Thoracic aorta (tissue), 2 donors: ENCODE data around the gene CHST11. TPM values are rescaled to one million over a fixed set of nuclear protein-coding genes. Genes with fewer than 3 reads are reported as not detected.

ENCODE experiments used
- ATAC-seq: fragments of 150-250 bp; one replicate; pipeline ENCODE4 v1.8.0; 2017; ENCODE audit warnings: low read depth; ENCODE audit not compliant: insufficient number of reproducible peaks, low FRiP score
- DNase-seq: peaks from one replicate; pipeline ENCODE4 v3.0.0-alpha.2; 2020; ENCODE audit warnings: low spot score
- H3K27ac ChIP-seq, 2 donors: fragments of 200-600 bp; sonication (generic); 1 replicate in 1 of 2; 2 replicates in 1 of 2; pipeline ENCODE4 v1.5.1; 2016; ENCODE audit warnings: mild to moderate bottlenecking in 2 of 2, moderate library complexity in 2 of 2
- H3K27me3 ChIP-seq: fragments of 200-600 bp; sonication (generic); replicated peaks from 2 replicates; pipeline ENCODE4 v1.6.0; 2016; ENCODE audit warnings: mild to moderate bottlenecking; ENCODE audit not compliant: insufficient read depth
- H3K36me3 ChIP-seq: fragments of 200-600 bp; sonication (generic); one replicate; pipeline ENCODE4 v1.5.1; 2016
- H3K4me1 ChIP-seq, 2 donors: fragments of 200-600 bp; sonication (generic); 1 replicate in 1 of 2; 2 replicates in 1 of 2; pipeline versions ENCODE4 v1.5.1 to v1.6.0; 2016; ENCODE audit warnings: low read depth in 2 of 2, mild to moderate bottlenecking in 1 of 2; ENCODE audit not compliant: control insufficient read depth in 1 of 2
- H3K4me3 ChIP-seq: fragments of 200-600 bp; sonication (generic); 2 replicates; pipeline ENCODE4 v1.5.1; 2016; ENCODE audit warnings: mild to moderate bottlenecking
- H3K9me3 ChIP-seq: fragments of 200-600 bp; sonication (generic); 2 replicates; pipeline ENCODE4 v1.5.1; 2016
- total RNA-seq, 2 donors: library from RNA; depleted of rRNA; stranded (reverse); fragments of >200 nt; gene quantifications; one replicate each; pipeline versions ENCODE4 v1.1.0 to v1.2.3, GENCODE V29; 2016
- TF ChIP-seq, protein P1 (sequence below): fragments of 200-600 bp; sonication (generic); IDR thresholded peaks from one replicate; pipeline ENCODE4 v1.5.1; 2019; ENCODE audit warnings: antibody characterized with exemption

Gene CHST11
- total RNA-seq, 2 donors from 2014 or later = 41.9 to 79.3 TPM

DNA sequence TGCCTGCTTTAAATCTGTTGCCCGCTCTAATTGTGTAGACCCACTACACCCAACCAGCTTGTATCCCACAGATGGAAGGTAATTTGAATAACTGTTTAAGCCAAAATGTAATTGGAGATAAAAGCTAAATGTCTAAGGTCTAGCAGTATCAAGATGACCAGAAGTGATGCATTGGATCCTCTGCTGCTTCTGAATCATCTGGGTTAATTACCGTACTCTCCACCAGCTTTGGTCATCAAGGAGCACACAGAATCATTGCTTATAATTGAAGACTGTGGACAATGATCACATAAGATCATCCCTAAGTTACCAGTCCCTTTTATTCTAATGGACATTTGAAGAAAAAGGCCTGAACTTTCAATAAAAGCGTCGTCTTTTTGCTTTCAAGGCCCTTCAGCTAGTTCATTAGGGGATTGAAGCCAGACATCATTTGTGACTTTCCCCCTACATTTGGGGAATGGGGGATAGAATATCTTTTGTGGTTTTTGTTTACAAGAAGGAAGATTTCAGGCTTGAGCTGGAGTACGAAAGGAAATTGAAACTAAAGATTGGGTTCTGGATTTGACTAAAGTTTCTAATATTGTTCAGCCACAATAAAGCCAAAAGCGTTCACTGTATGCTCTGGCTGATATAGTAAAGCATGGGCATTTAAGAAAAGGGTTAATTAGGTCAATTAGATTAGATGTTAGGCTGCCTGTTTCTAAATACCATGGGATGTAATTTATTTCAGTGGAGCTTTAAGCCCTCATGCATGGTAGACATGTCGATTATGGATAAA, 123.2 kb downstream of the CHST11 start:
- H3K27ac ChIP-seq = no peak overlapping the region
- ATAC-seq (no peak), DNase-seq (no peak)
- peaks cover 0 to 20% of the 10 kb centered on the region in 2 donors for H3K4me1 ChIP-seq
- H3K36me3 ChIP-seq = no peaks in the 10 kb centered on the region
- H3K27me3 ChIP-seq = no peaks in the 10 kb centered on the region
- no peaks in the 10 kb centered on the region for H3K9me3 ChIP-seq
- H3K4me3 ChIP-seq = no peak overlapping the region
- TF ChIP-seq, protein P1, sequence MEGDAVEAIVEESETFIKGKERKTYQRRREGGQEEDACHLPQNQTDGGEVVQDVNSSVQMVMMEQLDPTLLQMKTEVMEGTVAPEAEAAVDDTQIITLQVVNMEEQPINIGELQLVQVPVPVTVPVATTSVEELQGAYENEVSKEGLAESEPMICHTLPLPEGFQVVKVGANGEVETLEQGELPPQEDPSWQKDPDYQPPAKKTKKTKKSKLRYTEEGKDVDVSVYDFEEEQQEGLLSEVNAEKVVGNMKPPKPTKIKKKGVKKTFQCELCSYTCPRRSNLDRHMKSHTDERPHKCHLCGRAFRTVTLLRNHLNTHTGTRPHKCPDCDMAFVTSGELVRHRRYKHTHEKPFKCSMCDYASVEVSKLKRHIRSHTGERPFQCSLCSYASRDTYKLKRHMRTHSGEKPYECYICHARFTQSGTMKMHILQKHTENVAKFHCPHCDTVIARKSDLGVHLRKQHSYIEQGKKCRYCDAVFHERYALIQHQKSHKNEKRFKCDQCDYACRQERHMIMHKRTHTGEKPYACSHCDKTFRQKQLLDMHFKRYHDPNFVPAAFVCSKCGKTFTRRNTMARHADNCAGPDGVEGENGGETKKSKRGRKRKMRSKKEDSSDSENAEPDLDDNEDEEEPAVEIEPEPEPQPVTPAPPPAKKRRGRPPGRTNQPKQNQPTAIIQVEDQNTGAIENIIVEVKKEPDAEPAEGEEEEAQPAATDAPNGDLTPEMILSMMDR = no peak

DNA sequence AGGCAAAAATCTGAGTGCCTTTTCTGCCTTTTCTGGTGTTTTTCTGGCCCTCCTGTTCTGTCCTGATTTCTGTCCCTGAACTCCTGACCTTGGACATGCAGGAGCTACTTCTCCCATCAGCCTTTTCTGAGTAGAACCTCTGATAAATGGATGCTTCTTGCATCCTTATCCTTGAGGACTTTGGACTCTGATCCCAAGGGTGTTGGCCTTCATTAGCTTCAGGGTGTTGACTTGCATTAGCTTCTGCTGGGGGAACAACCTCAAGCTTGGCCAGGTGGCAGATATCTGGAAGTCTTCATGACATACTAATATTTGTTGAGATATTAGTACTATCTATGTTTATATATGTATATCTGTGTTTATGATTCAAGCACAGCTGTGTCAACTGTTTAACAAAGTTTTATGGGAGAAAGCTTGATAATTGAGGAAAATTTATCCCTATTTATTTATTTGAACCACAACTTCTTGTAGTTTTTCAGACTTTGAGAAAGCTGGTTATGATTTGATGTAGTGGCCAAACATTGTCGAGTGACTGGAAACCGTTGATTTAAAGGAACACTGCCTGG, 124.3 kb downstream of the CHST11 start:
- TF ChIP-seq, protein P1 = no peak
- DNase-seq (no peak), ATAC-seq (no peak)
- Histone ChIP-seq H3K4me3 (no peak overlapping the region), H3K27me3 (no peaks in the 10 kb centered on the region), H3K27ac (no peak overlapping the region), H3K9me3 (no peaks in the 10 kb centered on the region), H3K36me3 (no peaks in the 10 kb centered on the region), H3K4me1 (peaks cover 0 to 26% of the 10 kb centered on the region in 2 donors)

DNA sequence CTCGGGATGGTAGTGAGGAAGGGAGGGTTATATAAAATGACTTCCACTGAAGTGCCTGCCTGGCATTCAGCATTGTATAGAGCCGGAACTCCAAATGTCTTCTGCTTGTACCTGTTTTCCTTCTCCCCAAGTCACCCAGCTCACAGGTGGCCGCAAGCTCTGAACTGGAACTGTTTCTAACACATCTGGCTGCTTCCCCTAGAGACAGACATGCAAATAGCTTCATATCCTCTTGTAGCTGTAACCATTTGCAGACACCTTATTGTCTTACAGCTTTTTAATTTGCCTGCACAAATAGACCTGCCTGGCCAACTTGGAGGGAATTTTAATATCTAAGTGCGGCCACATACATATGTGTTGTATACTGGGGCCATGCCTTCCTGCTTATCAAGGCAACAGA, 126.0 kb downstream of the CHST11 start:
- Histone ChIP-seq H3K9me3 (no peaks in the 10 kb centered on the region), H3K27me3 (no peaks in the 10 kb centered on the region), H3K27ac (no peak overlapping the region), H3K4me3 (no peak overlapping the region), H3K4me1 (peaks cover 0 to 23% of the 10 kb centered on the region in 2 donors), H3K36me3 (no peaks in the 10 kb centered on the region)
- ATAC-seq = no peak
- TF ChIP-seq, protein P1 = no peak
- no peak for DNase-seq

DNA sequence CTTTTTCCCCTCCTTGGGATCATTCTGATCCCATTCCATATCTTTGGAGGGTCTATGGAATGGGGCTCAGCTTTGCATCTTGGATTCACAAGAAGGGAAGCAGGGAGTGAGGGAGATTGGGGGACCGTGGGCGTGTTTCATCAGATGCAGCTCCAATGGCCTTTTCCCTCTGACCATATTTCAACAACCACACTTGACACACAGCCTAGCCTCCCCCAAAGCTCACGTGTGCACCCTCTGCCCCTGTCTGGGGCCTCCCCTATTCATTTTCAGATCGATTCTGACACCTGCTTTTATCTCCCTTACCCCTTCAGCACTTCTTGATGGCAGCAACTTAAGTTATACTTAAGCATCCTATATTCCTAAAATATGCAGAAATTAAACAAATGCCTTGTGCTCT, 126.6 kb downstream of the CHST11 start:
- no peak overlapping the region for H3K4me3 ChIP-seq
- no peaks in the 10 kb centered on the region for H3K27me3 ChIP-seq
- peaks cover 0 to 17% of the 10 kb centered on the region in 2 donors for H3K4me1 ChIP-seq
- no peak for ATAC-seq
- no peak overlapping the region for H3K27ac ChIP-seq
- DNase-seq = no peak
- no peaks in the 10 kb centered on the region for H3K36me3 ChIP-seq
- TF ChIP-seq, protein P1 = no peak
- H3K9me3 ChIP-seq = no peaks in the 10 kb centered on the region

DNA sequence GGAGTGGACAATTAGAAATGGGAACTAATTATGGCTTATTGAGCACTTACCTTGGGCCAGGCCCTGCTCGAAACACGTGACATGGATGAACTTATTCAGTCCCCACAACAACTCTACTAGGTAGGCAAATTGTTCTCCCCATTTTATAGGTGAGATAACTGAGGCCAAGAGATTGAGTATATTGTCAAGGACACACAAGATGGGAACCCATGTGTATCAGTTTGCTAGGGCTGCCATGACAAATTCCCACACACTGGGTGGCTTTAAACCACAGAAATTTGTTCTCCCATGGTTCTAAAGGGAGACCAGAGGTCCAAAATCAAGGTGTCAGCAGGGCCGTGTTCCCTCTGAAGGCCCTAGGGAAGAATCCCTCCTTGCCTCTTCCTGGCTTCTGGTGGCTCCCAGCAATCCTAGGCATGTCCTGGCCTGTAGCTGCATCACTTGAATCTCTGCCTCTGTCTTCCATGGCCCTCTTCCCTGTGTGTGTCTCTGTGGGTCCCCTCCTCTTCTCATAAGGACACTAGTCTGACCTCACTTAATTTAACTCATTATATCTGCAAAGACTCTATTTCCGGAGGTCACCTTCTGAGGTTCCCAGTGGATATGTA, 128.8 kb downstream of the CHST11 start:
- DNase-seq (no peak), ATAC-seq (no peak)
- H3K27me3 ChIP-seq = no peaks in the 10 kb centered on the region
- H3K27ac ChIP-seq = no peak overlapping the region
- H3K4me1 ChIP-seq = peaks cover 0 to 15% of the 10 kb centered on the region in 2 donors
- no peaks in the 10 kb centered on the region for H3K36me3 ChIP-seq
- no peak overlapping the region for H3K4me3 ChIP-seq
- H3K9me3 ChIP-seq = no peaks in the 10 kb centered on the region
- TF ChIP-seq, protein P1 = no peak
